ENCODE measurements around the gene MRPL19.

GRCh38 chr2:75710220-75710576 lies 63.6 kb downstream of the MRPL19 start:
- TF ChIP-seq CTCF (IDR thresholded peaks at IDR 0.05; ENCODE audit: insufficient read depth, low read length, poor library complexity, severe bottlenecking) = no peak
- TF ChIP-seq EZH2phosphoT487 (conservative IDR thresholded peaks at IDR 0.05; ENCODE audit: low read length) = no peak
